NAMALWA (cell line): ENCODE measurements around the gene POLA2.

Source experiments
- DNase-seq: peaks from one replicate; pipeline ENCODE4 v3.0.0-alpha.2; 2015; ENCODE audit warnings: low spot score

Gene POLA2

DNA sequence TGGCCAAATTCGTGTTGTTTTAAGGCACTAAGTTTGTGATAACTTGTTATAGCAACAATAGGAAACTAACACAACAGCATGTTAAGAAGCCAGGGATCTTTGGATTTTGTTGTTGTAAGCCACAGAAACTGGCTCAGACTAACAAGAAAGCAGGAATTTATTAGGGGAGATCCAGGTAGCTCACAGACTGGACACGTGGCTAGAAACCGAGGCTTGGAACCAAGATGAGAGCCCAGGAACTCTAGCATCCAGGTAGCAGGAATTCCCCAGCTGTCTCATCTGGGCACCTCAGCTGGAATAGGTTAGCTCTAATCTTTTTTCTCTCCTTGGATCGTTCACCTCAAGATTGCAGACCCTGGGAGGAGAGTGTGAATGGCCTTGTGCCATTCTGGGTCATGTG is 24.9 kb downstream of the POLA2 start:
- no peak for DNase-seq

DNA sequence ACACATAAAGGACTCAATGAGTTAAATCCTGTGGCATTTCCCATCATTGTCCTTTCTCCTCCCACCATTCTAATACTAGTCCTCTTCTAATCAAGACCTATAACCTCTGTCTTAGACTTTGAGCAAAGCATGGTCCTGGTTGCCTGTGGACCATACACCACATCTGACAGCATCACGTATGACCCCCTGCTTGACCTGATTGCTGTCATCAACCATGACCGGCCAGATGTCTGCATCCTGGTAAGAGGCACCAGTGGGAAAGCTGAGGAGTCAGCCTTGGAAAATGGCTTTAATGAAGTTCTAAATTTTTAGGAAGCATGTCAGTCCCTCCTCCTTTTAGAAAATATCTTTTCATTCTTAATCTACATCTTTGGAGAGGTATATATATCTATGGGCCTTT is 25.8 kb downstream of the POLA2 start:
- DNase-seq: no peak

DNA sequence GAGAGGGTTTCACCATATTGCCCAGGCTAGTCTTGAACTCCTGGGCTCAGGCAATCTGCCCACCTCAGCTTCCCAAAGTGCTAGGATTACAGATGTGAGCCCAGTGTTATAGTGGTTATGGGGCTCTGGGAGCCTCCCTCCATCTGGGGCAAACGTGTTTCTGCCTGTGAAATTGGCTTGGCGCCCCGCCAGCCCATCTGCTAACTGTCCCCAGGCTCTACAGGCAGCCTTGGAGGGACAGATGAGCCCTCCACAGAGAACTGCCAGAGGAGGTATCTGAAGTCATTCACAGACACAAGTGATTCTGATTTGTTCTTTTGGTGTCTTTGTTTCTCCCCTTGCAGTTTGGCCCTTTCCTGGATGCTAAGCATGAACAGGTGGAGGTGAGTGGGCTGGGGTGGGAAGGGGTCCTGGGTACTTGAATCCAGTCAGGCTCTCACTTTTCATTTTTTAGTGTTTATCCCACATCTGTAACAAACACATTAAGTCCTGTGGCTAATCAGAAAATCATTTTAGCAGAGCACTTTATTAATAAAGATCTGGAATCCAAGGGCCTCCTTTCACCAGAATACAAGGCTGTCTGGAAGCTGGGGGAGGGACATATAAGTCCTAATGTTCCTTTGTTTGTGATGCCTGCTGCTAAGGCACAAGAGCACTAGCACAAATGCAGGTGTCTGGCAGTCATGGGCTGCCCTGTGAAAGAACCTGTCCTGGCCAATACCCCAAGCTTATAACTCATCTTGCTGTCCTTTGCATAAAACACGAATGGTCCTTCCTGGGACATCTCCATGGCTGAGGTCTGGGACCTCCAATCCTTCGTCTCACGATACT is 27.2 kb downstream of the POLA2 start:
- DNase-seq: peak; percentile 58

DNA sequence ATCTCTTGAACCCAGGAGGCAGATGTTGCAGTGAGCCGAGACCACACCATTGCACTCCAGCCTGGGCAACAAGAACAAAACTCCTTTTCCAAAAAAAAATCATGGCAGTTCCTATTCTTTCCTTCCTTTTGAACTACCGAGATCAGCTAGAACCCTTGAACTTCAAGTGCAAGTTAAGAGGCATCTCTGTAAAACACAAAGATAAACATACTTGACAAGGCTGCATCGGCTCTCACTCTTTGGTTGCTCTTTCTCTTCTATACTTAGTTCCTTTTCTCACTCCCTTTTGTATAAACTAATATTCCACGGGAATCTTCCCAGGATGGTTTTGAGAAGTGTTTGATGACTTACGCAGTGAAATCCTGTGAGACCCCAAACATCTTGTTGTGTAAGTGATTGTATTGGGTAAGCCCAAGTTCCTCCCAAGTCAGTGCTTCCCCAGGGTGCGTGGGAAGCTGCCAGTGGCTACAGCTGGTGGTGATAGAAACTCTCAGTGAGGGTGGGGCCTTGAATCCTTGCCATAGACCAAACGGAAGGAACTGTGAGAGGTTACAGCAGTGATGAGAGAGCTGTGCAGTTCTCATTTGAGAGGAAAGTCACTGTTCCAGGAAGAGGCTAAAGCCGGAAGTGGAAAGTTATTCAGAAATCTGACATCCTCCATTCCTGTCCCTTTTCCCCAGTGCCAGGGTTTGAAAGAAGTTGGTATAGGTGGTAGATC is 28.8 kb downstream of the POLA2 start:
- DNase-seq: peak; percentile 36

DNA sequence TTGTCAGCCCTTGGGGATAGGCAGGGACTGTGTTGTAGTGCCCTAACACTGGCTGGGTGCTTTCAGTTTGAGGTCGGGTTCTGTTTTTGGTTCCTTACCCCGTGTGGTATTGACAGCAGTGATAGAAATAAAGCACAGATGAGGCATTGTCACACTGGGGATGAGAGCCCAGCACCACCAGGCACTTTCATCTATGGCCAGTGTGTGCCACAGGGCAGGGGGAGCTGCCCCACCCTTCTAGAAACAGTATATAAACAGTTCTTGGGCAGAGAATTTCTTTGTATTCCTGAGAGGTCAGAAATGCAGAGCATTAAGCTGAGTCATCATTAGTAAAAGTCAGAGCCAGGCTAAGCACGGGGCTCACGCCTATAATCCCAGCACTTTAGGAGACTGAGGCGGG is 29.9 kb downstream of the POLA2 start:
- DNase-seq: no peak

DNA sequence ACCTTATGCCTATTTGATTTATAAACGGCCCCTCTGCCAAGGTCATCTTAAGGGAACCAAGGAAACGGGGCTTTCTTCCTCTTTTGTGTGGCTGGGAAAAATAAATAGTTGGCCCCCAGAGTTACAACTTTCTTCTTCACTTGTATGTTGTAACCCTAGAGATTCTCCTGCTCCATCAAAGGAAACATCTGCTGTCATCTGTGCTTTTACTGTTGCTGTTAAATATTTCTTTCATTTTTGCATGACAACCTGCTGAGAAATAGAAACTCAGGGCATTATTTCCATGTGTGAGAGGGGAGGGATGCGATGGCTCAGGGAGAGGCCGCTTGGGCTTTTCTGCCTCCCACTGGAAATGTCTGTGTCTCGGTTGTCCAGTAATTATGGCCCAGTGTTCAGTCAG is 31.1 kb downstream of the POLA2 start:
- no peak for DNase-seq

DNA sequence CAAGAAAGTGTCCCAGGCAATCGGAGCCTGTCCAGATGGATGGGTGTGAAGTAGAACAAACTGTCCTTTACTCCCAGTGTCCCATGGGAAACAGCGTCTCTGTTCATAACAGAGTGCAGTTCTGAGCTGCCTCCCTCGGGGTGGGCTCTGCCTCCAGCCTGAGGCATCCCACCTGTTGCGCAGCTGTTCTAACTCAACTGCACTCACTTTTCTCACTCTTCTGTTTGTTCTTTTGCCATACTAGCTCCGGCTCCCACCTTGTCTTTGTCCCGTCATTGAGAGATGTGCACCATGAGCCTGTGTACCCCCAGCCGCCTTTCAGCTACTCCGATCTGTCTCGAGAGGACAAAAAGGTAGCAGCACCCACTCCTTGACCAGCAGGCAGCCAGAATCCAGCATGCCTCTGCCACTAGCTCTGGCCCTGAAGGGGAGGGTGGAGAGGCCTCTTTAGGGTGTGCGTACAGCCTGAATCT is 32.2 kb downstream of the POLA2 start:
- DNase-seq: no peak

DNA sequence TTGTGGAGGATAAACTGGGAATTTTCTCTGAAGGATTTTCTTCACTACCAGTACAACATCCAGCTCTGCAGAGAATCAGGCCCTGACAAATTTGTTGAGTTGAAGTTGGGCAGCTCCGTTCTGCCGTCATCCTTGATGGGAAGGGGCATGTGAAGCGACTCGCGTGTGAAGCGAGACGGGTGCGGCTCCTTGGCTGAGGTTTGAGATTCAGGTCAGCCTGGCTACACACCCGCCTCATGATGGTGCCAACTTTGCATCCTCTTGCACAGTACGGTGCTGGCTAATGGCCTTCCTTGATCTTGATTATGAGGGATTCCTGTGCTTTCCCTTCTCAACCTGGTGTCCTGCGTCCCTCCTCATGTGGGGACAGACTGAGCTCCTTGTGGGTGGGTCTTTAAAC is 33.2 kb downstream of the POLA2 start:
- DNase-seq: no peak

DNA sequence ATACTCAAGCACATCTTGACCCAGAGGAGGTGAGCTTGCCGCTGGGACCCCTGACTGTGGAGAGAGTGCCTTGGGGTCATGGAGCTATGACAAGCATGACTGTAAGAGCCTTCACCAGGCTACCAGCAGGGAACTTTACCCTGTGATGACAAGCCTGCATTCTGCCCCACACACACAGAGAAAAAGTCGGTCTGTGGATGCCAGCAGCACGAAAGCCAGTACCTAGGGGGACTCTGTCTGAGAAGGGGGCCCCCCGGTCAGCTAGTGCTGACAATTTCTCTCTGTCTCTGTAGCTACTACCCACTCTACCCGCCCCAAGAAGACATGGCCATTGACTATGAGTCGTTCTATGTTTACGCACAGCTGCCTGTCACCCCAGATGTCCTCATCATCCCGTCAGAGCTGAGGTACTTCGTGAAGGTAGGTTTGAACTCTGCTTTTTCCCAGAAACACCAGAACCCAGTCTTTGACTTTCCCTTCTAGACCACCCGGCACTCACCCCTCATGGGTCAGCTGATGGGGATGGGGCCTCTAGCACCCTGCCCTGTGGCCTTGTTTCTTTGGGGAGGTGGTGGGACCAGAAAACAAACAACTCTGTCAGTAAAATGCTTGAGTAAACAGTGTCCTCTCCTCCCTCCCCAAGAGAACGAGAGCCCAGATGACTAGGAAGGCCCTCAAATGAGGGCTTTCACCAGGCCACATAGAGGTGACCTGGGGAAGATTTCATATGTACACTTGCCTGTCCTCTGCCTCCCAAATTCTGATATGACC is 34.0 kb downstream of the POLA2 start:
- DNase-seq: no peak

DNA sequence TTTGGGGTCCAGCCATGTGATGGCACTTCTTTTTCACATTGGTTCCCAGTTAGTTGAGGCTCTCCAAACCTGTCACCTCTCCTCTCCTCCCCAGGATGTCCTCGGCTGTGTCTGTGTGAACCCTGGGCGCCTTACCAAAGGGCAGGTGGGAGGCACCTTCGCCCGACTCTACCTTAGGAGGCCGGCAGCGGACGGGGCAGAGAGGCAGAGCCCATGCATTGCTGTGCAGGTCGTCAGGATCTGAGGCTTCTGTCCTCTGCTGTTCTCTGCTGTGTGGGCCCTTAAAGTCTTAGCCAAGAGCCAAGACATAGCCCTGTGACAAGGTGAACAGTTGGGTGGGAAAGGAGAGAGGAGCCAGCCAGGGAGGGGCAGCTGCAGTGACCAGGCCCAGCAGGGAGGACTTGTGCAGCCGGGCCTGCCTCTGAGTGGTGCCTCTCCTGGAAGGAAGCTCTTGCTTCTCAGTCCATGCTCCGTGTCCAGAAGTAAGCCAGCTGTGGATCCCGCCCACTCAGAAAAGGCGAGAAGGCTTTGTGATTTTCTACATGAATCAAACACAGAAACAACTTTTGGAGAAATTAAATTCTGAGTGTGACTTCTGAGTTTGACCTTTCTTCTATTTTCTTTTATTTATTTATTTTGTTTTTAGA is 35.4 kb downstream of the POLA2 start:
- no peak for DNase-seq

DNA sequence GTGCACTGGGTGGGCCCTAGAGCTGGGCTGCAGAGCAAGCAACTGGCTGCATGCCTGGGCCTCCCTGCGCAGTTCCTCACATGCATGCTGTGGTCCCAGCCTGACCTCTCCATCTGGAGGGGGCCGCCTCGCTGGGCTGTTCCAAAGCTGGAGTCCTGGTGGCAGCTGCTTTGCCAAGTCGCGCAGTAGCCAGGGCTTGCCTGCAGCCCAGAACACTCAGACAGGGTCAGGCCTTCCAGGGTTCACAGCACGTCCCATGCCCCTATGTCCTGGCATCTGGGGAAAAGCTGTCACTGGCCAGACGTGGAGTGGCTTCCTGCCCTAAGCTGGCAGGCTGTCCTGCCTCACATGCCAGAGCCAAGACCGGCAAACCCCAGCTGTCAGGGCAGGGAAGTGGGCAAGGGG is 36.4 kb downstream of the POLA2 start:
- DNase-seq: no peak

DNA sequence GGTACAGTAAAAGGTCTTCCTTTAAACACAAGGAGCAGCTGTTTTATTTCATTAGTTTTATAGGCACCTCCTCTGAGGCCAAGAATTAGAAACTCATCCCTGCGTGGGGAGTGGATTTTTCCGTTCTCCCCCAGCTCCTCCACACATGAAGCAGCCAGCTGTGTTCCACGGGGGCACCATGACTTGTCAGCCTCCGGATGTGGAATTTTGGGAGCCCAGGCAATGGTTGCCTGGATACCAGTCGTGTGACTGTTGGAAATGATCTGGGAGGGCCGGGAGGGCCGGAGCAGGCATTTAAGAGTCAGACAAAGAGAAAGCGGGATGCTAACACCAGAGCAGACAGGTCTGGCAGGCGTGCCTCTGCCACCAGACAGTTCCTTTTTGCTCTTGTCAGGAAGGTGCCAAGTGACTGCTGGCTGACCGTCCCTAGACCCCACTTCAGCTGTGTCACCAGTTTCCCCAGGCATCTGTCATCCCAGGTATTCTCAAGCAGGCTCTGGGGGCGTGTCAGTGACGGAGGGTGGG is 37.0 kb downstream of the POLA2 start:
- no peak for DNase-seq

DNA sequence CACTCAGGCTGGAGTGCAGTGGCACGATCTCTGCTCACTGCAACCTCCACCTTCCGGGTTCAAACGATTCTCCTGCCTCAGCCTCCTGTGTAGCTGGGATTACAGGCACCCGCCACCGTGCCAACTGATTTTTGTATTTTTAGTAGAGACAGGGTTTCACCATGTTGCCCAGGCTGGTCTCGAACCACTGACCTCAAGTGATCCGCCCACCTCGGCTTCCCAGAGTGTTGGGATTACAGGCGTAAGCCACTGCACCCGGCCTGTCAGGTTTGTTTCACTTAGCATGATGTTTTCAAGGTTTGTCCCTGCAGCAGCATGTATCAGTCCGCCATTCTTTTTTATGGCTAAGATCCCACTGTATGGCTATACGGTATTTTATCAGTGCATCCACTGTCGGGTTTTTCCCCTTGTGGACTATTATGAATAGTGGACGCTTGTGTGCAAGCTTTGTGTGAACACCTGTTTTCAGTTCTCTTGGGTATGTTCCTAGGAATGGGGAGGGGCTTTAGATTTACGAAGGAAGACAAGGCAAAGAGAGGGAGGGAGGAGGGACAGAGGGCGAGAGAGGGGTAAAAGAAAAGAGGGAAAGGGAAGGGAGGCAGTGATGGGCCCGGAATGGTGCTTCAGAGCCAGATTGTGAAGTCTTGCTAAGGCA is 39.0 kb downstream of the POLA2 start:
- no peak for DNase-seq

DNA sequence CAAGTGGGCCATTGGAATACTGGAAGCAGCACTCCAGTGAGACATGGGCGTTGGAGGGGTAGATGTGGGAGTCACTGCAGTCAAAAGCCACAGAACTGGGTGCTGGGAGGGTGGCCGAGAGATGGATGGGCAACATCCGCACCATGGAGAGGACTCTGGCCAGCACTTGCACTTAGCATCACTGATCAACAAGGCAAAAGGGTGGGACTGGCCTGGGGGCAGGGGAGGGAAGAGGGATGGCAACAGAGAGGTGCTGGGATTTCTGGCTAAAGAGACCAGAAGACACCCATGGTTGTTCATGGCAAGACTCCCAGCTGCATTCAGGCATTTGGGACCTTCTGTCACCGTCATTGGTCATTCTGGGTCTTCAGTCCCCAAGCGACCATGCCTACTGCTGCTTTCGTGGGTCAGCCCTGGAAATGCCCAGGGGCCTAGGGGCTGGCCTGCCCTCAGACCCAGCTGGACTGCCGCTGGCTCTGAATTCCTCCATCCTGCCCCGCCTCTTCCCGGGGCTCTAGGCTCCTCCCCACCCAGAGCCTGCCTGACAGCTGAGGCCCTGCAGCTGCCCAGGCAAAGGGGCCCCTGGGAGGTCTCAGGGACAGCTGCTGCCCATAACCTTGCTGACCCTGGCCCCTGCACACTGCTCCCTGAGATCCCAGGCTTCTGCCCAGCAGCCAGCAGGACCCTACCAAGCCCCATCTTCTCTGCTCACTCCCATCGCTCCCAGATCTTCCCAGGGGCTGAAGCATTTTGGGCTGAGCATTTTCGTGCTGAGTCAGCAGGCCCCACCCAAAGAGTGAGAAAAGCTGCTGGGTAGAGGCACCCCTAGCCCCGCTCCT is 39.9 kb downstream of the POLA2 start:
- no peak for DNase-seq

DNA sequence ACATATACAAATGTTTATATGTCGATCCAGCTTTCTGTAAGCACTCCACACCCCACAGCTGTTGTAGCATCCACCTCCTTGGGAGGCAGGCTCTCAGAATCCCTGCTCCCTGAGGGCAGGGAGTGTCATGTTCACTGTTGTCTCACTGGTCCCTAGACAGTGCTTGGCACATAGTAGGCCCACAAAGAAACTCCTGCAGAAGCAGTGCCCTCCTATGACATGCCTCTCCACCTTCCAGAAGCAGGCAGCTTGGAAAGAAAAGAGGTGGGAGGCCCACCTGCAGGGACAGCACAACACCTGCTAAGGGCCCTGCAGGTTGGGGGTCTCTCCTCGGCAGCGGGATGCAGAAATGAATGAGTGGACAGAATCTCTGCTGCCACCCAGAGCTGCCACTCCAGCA is 41.8 kb downstream of the POLA2 start:
- no peak for DNase-seq

DNA sequence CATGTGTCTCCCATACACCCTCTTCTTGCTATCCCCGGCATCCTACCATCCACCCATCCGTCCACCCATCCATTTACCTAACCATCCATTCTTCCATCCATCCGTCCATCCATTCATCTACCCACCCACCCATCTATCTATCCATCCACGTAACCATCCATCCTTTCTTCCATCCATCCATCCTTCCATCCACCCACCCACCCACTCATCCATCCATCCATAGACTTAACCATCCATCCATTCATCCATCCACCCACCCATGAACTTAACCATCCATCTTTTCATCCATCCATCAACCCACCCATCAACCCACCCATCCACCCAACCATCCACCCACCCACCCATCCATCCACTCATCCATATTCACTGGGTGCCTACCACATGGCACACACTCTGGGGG is 42.3 kb downstream of the POLA2 start:
- DNase-seq: no peak

DNA sequence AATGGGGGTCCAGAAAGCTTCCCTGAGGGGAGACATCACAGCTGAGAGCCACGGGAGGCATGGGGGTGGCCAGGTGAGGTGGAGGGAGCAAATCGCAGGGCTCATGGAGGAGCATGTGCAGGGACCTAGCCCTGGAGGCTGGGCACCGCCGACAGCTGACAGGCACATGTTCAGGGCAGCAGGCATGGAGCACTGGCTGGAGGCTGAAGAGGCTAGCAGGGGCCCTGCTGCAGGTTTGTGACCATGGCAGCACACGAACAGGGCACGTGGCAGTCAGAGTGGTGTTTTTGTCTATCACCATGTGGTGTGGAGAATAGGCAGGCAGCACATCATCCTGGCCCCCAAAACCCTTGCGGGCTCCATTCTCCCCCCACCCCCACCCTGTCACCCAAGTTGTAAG is 42.9 kb downstream of the POLA2 start:
- DNase-seq: no peak

DNA sequence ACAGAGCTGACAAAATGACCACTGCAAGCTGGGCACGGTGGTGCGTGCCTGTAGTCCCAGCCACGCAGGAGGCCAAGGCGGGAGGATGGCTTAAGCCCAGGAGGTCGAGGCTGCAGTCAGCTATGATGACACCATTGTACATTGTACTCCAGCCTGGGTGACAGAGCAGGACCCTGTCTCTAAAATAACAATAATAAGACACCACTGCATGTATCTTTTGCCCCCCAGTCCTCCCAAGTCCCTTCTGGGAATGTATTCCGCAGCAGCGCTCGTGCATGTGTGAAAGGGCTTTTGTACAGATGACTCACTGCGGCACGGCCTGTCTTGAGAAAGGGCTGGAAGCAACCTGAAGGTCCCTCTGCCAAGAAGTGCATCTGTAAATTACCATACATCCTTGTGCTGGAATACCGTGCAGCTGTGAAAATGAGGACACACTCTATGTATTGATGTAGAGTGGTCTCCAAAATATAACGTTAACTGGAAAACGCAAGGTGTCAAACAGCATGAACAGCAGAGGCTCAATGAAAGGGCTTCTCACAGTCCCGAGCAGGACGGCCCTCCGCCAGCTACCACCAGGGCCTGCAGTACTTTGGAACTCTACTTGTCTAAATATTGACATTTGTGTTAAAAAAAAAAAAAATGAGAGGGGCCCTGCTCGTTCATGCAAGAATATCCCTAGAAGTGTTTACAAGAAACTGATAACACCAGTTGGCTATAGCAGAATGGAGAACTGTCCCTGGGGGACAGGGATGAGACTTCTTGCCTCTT is 43.9 kb downstream of the POLA2 start:
- DNase-seq: no peak

DNA sequence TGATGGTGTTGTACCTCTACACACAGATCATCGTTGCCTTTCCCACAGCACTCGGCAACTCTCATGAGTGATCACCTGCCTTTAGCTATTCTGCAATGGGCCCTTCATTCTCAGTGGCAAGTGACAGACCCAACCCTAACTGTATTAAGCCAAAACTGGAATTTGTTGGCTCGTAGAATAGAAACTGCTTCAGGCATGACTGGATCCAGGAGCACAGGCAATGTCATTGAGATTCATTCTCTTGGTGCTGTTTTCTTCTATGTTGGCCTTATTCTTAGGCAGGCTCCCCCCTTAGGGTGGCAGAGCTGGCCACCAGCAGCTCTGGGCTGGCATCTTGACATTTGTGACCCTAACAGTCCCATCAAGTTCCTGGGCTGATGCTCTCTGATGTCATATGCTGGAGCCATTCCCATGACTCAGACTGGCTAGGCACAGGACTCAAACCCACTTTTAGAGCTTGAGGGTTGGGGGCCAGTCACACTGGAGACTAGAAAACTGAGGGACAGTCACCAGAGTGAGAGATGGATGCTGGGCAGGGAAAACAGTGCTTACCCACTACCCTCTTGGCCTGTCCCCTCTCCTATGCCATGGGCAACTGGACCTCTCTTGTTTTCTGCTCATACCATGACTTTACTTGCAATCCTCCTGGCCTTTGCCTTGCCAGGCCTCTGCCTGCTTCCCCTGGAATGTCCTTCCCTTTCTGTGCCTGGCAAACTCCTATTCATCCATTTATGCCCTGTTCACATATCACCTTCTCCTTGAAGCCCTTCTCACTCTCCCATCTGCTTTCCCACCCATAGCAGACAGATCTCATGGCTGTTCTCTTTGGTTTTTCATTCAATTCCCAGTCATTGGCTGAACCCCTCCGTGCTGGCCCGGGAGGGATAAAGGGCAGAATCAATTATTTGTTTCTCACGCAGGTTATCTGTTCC is 45.8 kb downstream of the POLA2 start:
- no peak for DNase-seq
